Measurements from ENCODE around the gene TMEM179B.

The TMEM179B gene

DNA sequence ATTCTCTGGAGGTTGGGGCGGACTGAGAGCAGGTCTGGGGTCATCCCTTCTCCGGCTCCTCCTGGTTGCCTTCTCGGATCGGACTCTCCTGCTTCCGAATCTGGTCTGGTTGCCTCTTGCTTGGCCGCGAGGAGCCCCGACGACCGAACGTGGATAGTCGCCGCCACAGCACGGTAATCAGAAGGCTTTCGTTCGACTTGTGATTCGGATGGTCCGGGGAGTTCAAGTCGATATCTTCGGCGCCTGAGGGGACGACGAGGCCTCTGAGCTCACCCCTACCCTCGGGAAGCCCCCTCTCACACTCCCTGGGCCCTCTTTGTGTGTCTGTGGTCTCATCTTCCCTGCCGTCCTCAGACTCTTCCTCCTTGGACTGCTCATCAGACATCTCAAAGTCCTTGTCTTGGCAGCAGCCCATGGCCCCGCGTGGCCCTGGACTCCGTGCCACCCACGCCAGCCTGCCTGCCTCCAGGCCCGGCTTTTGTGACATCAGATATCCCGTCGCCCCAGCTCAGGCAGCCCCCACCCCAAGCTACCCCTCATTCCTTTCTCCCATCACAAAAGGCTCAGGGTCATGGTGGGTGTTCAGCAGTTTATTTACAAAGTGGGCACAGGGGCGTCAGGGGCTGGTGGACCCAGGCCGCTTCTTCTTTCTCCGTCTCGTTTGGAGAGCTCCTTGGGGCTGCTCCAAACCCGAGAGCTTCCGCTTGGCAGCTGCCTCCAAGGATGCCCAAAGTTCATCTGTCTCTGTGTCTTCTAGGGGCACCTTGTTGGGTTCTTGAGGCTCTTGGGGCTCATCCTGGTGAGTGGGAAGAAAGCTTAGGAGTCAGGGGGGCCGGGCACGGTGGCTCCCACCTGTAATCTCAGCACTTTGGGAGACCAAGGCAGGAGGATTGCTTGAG lies 45.4 kb downstream of the TMEM179B start, which contains the start of gene TEX54:
Gene TEX54 (minus strand): TSS at position 506 of the 899 bp plus-strand sequence.
- DNase-seq (ENCODE audit: low read depth), result no peak

DNA sequence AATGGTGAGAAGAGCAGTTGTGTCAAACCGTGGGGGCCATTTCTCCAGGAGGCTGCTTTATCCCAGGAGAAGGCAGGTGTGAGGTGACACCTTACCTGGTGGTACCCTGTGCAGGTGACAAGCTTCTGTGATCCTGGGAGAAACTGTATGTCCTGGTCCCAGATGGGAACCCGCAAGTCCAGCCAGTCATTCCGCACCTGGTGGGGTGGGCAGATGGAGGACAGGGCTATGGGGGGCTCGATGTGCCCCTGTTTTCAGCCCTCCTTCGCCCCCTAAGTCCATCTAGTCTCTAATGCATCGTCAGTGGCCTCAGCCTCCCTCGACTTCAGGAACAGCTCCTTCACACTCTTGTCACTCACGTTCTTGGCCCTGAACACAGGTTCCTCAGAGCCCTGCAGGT lies 48.1 kb downstream of the TMEM179B start:
- no peak for DNase-seq (ENCODE audit: low read depth)

GRCh38 chr11:62839050-62839945 lies 52.1 kb downstream of the TMEM179B start, which contains the start of gene WDR74:
Gene WDR74 (minus strand): TSS chr11:62839590. CDS start chr11:62839570, 20 bp downstream.
- peak; percentile 85 for DNase-seq (ENCODE audit: low read depth)

Data from stimulated activated CD8-positive, alpha-beta memory T cell treated with anti-CD3 and anti-CD28 coated beads, Interleukin-12 subunit alpha, Interleukin-12 subunit beta, amount 100 ng/mL, for 1 hour (primary cell).